GM19240 (cell line): ENCODE data around the gene DRAXIN.

Source experiments
- DNase-seq: peaks from one replicate; pipeline ENCODE4 v3.0.0; 2011; ENCODE audit warnings: low spot score; ENCODE audit not compliant: insufficient read length

The DRAXIN gene

GRCh38 chr1:11688506-11688905 lies 3.0 kb upstream of the DRAXIN start:
- no peak for DNase-seq

- DNase-seq, result no peak
Observed at GRCh38 chr1:11690397-11691301, 861 bp upstream of the DRAXIN start.

- no peak for DNase-seq
Observed at GRCh38 chr1:11691928-11692711, 610 bp downstream of the DRAXIN start.

- DNase-seq, result no peak
Observed at GRCh38 chr1:11693024-11693590, 1.6 kb downstream of the DRAXIN start.

GRCh38 chr1:11693917-11694316 lies 2.4 kb downstream of the DRAXIN start:
- DNase-seq, result no peak

- DNase-seq, result no peak
Observed at GRCh38 chr1:11695861-11696260, 4.4 kb downstream of the DRAXIN start.

- no peak for DNase-seq
Observed at GRCh38 chr1:11697188-11697892, 5.8 kb downstream of the DRAXIN start.

- DNase-seq, result no peak
Observed at GRCh38 chr1:11697893-11698210, 6.3 kb downstream of the DRAXIN start.

- DNase-seq, result no peak
Observed at GRCh38 chr1:11700601-11701467, 9.3 kb downstream of the DRAXIN start.

- no peak for DNase-seq
Observed at GRCh38 chr1:11701551-11701961, 10.0 kb downstream of the DRAXIN start.

- no peak for DNase-seq
Observed at GRCh38 chr1:11701981-11702803, 10.7 kb downstream of the DRAXIN start.

GRCh38 chr1:11703357-11704193 lies 12.1 kb downstream of the DRAXIN start:
- no peak for DNase-seq

GRCh38 chr1:11704194-11704529 lies 12.7 kb downstream of the DRAXIN start:
- DNase-seq, result no peak

GRCh38 chr1:11704691-11705475 lies 13.4 kb downstream of the DRAXIN start:
- DNase-seq, result no peak

GRCh38 chr1:11705596-11705995 lies 14.1 kb downstream of the DRAXIN start:
- DNase-seq, result no peak

GRCh38 chr1:11706292-11706691 lies 14.8 kb downstream of the DRAXIN start:
- DNase-seq, result no peak

GRCh38 chr1:11707621-11708276 lies 16.2 kb downstream of the DRAXIN start:
- DNase-seq, result no peak
